AG09319 (cell line): ENCODE data around the gene ANTKMT.

Experiments
- DNase-seq: peaks from one replicate; pipeline ENCODE4 v3.0.0-alpha.2; 2010; ENCODE audit warnings: low read depth; ENCODE audit errors: extremely low read depth
- TF ChIP-seq, protein P1 (sequence below): IDR thresholded peaks from 2 replicates; pipeline ENCODE4 v1.5.1; 2011; ENCODE audit warnings: low read depth, mild to moderate bottlenecking, inconsistent platforms, low read length, moderate library complexity

Gene ANTKMT

DNA sequence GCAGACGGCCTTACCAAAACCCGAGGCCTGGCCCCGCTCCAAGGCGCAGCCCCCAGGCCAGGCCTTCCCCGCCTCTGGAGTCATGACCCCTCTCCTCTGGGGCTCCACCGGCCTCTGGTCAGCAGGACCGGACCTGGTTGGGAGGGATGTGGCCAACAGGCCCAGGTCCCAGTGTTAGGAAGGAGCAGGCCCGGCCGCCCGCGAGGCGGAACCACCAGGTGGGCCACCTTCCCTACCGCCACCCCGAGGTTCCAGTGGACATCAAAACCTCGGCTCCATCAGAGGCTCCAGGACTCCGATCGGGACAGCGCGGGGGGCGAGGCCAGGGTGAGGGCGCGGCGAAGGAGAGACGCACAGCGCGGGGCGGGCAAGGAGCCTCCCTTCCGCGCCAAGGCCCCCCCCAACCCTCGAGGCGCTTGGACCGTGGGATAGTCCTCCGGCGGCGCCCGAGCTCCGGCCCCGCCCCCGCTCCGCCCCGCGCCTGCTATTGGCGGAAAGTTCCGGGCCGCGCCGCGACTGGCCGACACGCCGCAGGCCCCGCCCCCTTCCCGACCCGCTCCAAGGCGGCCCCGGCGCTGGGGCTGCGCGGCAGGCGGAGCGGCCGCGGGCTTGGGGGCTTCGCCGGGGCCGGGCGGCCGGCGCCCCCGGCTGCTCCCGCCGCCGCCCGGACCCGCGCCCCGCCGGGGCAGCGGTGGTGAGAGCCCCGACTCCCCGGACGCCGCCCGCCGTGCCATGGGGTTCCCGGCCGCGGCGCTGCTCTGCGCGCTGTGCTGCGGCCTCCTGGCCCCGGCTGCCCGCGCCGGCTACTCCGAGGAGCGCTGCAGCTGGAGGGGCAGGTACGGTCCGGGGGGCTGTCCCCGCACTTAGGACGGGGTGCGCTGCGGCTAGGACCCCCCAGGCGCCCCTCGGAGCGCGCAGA is 6.1 kb upstream of the ANTKMT start, which contains the start of gene METRN:
TSS of gene METRN (plus strand) at position 561 of the 919 bp plus-strand sequence. CDS start at position 733, 172 bp downstream.
- DNase-seq = peak; percentile 52
- TF ChIP-seq, protein P1, sequence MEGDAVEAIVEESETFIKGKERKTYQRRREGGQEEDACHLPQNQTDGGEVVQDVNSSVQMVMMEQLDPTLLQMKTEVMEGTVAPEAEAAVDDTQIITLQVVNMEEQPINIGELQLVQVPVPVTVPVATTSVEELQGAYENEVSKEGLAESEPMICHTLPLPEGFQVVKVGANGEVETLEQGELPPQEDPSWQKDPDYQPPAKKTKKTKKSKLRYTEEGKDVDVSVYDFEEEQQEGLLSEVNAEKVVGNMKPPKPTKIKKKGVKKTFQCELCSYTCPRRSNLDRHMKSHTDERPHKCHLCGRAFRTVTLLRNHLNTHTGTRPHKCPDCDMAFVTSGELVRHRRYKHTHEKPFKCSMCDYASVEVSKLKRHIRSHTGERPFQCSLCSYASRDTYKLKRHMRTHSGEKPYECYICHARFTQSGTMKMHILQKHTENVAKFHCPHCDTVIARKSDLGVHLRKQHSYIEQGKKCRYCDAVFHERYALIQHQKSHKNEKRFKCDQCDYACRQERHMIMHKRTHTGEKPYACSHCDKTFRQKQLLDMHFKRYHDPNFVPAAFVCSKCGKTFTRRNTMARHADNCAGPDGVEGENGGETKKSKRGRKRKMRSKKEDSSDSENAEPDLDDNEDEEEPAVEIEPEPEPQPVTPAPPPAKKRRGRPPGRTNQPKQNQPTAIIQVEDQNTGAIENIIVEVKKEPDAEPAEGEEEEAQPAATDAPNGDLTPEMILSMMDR = no peak

DNA sequence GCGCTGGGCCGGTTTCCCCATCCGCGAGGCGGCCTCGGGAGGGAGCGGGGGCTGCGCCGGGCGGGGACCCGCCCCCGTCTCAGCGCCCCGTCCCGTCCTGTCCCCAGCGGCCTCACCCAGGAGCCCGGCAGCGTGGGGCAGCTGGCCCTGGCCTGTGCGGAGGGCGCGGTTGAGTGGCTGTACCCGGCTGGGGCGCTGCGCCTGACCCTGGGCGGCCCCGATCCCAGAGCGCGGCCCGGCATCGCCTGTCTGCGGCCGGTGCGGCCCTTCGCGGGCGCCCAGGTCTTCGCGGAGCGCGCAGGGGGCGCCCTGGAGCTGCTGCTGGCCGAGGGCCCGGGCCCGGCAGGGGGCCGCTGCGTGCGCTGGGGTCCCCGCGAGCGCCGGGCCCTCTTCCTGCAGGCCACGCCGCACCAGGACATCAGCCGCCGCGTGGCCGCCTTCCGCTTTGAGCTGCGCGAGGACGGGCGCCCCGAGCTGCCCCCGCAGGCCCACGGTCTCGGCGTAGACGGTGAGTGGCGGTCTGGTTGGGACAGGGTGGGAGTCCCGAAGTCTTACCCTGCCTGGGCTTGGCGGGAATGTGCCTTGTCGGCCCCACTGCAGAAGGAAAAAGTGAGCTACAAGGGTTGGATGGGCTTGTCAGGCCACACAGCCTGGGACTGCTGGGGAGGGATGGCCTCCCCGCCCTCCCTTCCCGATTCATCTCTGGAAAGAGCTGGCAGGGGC is 5.3 kb upstream of the ANTKMT start:
- TF ChIP-seq, protein P1 = no peak; the same call in 1 of the 2 replicates
- no peak for DNase-seq

DNA sequence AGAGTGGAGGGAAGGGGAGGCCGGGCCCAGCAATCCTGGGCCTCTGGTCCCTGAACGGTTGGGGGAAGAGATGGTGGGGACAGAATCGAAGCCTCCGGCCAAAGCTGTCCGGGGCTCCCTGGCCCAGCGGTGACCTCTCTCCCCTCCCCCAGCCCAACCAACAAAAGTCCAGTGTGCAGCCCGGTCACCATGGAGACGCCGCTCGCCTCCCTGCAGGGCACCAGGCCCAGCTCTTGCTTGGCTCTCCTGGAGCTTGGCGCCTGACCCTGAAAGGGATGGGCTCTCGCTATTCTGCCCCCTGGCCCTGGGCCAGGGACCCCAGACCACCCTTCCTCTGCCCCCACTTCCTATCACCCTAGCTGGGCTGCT is 4.8 kb upstream of the ANTKMT start:
- TF ChIP-seq, protein P1 = no peak
- DNase-seq = no peak

DNA sequence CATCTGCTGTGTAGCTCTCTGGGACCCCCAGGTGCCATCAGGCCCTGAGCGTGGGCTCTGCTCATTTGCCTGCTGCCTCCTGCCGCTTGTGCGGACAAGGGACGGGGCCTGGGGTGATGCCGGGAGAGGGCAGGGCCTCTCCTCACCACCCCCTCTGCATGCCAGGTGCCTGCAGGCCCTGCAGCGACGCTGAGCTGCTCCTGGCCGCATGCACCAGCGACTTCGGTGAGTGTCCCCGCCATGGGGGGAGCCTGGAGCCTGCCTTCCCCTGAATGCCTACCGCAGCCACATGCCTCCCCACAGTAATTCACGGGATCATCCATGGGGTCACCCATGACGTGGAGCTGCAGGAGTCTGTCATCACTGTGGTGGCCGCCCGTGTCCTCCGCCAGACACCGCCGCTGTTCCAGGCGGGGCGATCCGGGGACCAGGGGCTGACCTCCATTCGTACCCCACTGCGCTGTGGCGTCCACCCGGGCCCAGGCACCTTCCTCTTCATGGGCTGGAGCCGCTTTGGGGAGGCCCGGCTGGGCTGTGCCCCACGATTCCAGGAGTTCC is 4.1 kb upstream of the ANTKMT start:
- DNase-seq = no peak
- TF ChIP-seq, protein P1 = no peak

DNA sequence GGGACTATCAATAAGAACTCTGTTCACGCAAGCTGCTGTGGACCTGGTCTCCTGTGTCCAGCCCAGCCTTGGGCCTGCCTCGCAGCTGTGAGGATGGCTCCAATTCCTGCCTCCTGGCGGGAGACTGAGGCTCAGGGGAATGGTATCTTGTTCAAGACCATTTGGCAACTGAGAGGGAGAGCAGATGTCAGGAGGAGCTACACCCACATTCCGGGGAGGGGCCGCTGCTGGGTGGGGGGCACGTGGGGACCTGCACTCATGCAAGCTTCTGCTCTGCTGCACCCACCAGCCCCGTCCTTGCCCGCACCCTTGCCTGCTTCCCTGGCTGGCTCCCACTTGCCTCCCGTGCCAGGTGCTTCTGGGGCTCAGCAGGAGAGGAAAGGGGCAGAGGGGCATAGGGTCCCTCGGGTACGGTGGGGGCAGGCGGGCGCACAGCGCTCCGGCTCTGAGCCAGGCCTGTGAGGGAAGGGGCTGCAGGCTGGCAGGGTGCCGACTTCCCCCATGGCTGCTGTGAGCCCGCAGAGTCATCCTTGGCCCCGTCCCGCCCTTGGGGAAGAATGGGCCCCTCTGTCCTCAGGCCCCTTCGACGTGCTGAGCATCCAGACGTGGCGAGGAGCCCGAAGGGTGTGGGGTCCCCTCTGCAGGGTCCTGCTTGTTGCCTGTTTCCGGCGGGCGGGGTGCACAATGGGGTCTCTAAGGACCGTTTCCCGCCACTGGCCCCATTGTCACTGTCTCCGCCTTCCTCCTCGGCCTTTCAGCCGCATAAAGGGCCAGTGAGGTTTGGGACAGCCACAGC is 3.3 kb upstream of the ANTKMT start:
- no peak for DNase-seq
- TF ChIP-seq, protein P1 = no peak

DNA sequence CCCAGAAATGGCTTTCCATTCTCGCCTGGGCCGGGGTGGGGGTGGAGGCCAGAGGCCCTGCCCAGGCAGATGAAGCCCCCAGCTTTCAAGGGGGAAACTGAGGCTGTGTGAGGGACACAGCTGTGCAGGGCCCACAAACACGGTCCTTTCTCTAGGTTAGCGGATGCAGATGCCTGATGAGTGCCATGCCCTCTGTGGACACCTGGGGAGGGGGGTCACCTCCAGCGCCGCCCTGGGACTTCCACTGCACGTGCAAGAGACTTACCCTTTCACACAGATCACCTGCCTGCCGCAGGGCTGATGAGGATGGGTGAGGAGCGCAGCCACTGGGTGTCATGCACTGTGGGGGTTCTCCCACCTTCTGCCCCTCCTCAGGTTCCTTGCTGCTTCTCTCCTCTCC is 2.6 kb upstream of the ANTKMT start:
- no peak for DNase-seq
- TF ChIP-seq, protein P1 = no peak
